Activated CD8-positive, alpha-beta memory T cell treated with anti-CD3 and anti-CD28 coated beads, Interleukin-2, amount 50 U/mL, for 4 hours (primary cell): ENCODE measurements around the gene DDR2.
"Not testable (repeated sequence)": the region's sequence is repeated elsewhere in the genome, so short reads cannot be mapped to it uniquely, and the experiment has no call there.

ENCODE experiments used
- DNase-seq: peaks from one replicate; pipeline ENCODE4 v3.0.0-alpha.2; 2020

Gene DDR2

DNA sequence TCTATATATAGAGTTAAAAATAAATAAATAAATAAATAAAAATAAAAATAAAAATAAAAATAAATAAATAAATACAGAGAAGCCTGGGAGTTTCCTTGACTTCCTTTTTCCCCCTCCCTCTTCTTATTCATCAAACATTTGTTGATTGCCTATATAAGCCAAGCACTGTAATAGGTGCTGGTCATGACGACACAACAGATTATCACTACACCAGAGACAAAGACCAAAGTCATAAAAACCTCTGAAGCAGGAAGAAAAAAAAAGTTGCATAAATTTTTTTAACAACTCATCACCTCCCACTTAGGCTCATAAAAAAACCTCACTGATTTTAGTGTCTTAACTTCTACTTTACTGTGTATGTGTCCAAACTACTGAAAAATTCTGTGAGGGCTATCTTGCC, 95.2 kb downstream of the DDR2 start:
- not testable (repeated sequence) for DNase-seq

DNA sequence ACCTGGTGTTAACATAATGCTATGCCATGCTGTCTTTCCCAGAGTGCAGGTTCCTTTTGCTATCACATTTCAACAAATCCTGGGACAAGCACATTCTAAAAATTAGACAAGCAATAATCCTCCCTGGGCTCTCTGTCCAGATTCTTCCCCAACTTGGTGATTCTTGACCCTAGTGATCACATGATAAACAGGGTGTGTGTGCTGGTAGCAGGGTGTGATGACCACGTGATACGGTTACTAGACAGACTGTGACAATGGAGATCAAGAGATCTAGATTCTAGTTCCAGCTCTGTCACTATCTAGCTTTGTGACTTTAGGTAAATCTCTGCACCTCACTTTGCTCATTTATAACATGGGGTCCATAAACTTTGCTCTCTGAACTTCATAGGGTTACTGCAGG, 96.3 kb downstream of the DDR2 start:
- DNase-seq = no peak

DNA sequence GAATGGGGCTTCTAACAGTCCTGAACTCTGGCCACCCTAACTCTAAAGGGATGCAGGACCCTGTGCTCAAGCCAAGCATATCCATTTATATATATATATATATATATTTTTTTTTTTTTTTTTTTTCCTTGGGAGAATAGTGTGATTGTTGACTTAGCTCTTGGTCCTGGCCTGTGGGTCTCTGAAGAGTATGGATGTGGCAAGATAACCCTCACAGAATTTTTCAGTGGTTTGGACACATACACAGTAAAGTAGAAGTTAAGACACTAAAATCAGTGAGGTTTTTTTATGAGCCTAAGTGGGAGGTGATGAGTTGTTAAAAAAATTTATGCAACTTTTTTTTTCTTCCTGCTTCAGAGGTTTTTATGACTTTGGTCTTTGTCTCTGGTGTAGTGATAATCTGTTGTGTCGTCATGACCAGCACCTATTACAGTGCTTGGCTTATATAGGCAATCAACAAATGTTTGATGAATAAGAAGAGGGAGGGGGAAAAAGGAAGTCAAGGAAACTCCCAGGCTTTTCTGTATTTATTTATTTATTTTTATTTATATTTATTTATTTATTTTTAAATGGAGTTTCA, 97.0 kb downstream of the DDR2 start:
- not testable (repeated sequence) for DNase-seq

GRCh38 chr1:162732094-162732493, 99.8 kb downstream of the DDR2 start:
- no peak for DNase-seq

DNA sequence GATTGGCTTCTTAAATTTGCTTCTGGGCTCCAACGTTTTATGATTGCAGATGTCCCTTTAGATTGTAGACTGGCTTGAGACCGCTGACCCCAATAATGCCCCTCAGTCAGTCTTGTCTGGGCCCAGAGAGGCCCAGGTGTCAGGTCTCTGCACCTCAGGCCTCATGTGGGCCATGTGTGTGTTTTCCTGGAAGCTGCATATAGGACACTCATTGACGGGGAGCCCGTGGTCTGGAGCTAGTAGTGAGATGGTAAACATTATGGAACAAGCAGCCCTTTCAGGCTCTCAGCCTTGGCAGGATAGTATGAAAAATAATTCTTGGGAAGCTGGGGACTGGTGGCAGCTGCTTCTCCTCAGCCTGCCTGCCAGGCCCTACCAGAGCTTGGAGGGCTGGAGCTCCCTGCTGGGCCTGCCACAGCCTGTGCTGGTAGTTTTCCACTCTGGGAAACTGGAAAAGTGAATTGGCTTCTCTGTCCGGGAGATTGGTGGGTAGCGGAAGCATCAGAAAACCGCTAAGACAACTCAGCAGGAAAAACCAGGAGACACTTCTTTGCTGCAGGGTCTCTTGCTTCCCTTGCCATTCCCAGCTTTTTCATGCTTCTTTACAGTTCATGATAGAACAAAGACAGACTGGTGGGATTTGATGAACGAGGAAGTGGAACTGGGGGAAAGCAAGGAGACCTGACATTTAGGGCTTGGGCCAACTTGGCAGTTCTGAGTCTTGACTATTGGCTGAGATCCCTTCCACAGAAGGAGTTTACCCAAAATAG, 100.5 kb downstream of the DDR2 start:
- no peak for DNase-seq

- DNase-seq = no peak
Measured at GRCh38 chr1:162733336-162733590, 101.0 kb downstream of the DDR2 start.

DNA sequence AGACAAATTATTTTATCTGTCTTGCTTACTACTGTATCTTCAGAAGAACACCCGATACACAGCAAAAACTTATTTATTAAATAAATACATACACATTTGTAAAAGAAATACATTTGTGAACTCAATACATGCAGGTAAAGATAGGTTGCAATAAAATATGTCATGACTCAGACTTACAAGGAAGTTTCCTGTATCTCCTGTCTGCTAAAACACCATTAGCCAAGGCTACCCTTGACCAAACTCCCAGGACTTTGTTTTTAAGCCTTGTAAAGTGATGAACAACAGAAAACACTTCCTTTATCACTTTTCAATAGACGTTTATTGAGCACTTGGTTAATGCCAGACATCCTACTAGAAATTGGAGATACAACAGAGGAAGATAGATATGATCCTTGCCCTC, 101.8 kb downstream of the DDR2 start:
- DNase-seq = no peak

DNA sequence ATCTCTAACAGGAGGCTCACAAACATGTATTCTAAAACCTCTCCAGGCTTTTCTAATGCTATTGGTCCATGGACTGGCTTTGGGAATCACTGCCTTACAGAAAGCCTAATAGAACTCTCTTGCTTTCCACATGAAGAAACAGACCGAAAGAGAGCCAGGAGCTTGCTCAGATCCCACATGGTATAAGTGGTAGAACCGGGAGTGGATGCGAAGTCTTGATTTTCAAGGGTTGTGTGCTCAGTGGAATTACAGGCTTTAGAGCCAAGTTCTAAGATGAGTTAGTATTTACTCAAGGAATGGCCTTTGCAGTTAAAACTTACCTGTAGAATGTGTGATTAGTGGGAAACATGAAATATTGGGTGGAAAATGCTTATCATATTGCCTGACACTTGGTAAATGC, 103.9 kb downstream of the DDR2 start:
- DNase-seq = no peak

DNA sequence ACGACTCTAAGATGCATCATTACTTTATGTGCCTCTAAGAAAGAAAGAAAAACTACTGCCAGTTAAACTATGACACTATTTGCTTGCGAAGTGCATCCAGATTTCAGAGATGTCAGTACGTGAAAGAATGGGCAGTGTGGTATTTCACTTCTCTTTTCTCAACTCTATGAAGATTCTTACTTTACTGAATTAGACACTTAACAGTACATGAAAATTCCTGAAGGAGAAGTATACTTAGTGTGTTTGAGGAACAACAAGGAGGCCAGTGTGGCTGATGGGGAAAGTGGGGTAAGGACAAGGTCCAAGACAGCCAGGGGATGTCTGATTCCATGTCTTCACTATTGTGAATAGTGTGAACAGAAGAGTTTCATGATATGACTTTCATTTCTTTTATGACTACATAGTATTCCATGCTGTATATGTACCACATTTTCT, 104.4 kb downstream of the DDR2 start:
- no peak for DNase-seq

DNA sequence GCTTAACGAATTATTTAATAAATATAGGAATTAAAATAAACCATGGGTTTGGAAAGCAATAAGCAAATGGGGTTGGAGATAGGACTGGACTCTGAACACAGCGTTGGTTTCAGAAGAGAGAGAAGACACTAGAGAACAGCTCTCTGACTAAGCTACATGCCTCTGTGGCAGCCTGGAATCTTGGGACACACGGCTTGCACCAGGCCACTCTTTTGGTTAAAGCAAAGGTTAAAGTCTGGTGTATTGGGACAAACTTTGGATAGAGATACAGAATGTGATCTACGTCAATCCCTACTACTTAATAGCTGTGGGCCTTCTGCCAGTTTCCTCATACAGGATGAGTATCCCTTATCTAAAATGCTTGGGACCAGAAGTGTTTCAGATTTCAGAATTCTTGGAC, 108.5 kb downstream of the DDR2 start:
- DNase-seq = no peak

DNA sequence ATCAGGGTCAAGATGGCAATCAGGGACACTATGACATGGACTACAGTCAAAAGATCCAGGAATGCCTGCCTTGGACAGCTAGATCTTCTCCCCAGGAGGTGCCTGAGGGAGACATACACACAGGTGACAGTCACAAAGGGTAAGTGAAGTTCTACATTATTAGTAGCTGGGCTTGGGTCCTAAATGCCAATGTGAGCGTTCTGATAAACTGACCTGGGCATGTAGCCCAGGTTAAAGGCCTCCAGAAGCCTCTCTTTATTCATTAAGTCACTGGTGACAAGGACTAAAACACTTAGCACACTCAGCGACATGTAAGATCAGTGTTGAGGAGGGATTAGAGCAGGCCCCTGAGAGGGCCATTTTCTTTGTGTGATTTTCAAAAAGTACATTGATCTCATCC, 109.3 kb downstream of the DDR2 start:
- no peak for DNase-seq

- DNase-seq = not testable (repeated sequence)
Measured at GRCh38 chr1:162746264-162746942, 114.1 kb downstream of the DDR2 start.

GRCh38 chr1:162753001-162753658, 120.9 kb downstream of the DDR2 start:
- DNase-seq = no peak

GRCh38 chr1:162753998-162754585, 121.8 kb downstream of the DDR2 start:
- DNase-seq = no peak

DNA sequence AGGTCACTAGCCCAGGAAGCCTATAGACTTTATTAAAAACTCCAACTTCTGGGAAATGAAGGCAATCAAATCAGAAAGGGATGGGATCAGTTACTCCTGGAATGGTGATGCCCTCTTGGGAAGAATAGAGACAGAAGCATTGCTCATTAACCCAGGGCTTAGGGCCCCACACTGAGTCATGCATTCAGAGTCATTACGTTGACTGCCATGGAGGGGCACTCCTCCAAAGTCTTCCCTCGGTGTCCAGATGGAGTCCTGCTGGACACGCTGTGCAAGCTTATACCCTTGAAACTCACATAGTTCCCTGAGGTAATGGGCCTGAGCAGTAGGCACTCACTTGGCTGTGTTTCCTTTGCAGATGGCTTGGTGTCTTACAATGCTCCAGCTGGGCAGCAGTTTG, 123.0 kb downstream of the DDR2 start:
- DNase-seq = no peak

DNA sequence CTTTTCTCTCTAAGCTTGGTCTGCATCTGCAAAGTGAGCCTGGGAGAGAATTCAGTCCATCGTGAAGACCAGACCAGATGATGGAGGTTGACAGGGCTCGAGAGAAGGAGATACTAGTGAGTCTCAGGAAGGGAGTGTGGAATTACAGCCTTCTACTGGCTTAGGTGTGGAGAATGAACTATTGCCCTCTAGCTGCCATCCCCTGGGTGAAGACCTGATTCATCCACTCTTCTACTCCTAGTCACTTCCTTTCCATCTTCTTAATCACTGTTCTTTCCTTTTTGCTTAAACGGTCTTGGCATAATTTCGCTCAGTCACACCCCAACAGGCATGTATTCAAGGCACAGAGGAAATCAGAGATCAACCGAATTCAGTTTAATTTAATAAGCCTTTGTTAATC, 124.3 kb downstream of the DDR2 start:
- DNase-seq = no peak

DNA sequence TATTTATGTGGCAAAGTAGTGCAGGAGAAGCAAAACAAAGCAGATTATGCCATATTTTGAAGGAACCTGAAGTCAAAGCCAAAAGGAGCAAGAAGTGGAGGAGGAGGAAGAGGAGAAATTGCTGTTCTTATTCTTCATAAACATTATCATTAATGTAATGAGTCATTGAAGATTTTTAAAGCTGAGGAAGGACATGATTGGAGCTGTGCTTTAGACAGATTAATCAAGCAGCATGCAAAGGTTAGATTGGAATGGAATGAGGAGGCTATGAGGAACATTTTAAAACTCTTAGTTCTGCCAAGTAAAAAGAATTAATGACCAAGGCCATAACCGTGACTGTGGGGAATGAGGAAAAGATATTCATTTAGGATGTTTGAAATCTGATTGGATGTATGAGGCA, 125.2 kb downstream of the DDR2 start:
- DNase-seq = no peak

DNA sequence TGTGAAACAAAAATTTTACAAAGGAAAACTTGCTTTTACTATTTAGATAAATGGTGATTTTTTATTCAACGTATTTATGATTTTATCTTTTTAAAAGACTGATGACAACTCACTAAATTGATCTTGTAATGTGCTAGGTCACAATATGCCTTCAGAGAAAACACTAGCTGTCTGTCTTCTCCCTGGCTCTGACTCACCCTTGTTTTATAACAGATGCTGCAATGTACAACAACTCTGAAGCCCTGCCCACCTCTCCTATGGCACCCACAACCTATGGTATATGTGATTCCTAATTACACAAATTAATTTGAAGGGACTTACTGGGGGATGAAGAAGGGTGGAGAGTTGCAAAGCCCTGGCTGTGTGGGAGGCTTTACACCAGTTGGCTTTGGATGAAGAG, 133.5 kb downstream of the DDR2 start:
- no peak for DNase-seq

DNA sequence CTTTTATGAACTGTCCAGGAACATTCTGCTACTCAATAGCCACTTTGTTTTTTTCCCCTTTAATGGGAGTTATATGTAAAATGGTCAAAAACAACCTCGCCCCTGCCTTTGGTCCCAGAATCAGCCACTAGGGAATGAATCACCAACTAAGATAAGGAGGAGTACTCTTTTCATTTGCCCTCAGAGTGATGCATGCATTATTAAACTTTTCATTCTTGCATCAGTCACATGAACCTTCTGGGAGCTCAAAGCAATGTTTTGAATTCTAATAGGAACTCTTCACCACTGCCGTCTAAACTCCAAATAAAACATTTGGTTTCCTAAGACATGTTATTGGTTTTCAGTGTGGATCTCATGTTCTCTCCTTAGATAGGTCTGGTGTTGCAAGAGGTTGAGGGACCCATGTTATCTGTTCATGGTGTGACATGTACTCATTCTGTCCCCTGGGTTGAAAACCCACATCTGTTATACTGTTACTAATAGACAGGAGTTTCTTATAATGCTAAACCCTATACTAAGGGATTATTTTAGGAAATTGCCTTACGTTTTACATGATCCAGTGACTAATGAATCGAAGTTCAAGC, 140.4 kb downstream of the DDR2 start:
- DNase-seq = no peak

DNA sequence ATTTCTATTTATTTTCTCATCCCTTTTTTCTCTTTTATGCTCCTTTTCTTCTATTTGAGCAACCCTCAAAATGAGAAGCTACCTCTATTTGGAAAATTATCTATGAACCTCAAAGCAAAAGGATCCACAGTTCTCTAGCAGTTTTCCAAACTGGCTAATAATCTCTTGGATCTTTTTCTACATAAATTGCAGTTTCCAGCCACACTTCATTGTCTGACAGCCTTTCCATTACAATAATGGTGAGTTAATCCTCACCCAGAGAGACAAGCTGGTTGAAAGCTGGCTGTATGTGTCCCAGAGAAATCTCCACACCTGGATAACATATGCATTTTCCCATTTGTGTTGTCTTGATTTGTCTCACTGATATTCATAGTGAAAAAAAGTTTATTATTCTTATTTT, 141.7 kb downstream of the DDR2 start:
- DNase-seq = no peak

DNA sequence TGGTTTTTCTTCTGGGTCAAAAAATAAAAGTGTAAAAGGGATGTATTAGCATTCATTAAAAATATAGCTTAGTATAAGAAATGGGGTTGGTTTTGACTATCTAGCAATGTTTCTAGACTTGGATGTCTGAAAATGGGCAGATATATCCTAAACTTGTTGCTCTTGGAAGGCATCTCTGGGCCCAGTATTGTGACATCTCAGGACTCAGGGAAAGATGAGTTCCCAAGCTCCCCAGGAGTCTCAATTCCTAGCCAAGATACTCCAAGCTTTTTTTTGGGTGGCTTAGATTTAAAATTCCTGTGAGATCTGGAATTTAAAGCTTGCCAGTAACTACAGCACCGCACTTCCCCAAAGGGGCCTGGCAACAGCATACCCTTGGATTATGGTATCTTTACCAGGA, 146.8 kb downstream of the DDR2 start:
- no peak for DNase-seq

- DNase-seq = no peak
Measured at GRCh38 chr1:162782671-162783070, 150.4 kb downstream of the DDR2 start.

DNA sequence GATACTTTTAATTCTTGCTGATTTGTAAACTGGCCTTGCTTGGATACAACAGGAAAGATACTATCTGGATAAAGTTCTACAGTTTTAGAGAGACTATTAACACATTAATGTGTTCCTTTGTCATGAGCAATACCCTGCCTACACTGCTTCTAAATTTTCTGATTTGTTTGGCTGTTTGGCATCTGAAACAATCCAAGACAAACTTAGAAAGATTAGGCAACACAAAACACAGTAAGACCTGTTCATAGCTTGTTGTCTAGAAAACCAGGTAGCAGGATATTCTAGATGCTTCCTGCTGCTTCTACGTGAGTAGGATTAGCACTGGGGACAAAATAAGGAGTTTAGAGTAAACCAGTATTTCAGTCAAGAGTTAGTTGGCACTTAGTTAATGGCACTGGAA, 152.7 kb downstream of the DDR2 start:
- DNase-seq = not testable (repeated sequence)
